Skeletal muscle satellite cell (primary cell): ENCODE data around the gene SCN2B.
A peak's percentile ranks its signal among the peaks of the same experiment; 100 is the strongest.
"Not testable (repeated sequence)": the region's sequence is repeated elsewhere in the genome, so short reads cannot be mapped to it uniquely, and the experiment has no call there.

ENCODE experiments used
- H3K27me3 ChIP-seq: 2 replicates; pipeline ENCODE4 v1.7.0; 2013; ENCODE audit warnings: low read length; ENCODE audit not compliant: control insufficient read depth, insufficient read depth
- H3K36me3 ChIP-seq: 2 replicates; pipeline ENCODE4 v1.7.0; 2013; ENCODE audit warnings: mild to moderate bottlenecking, control low read depth, low read length; ENCODE audit not compliant: insufficient read depth
- H3K4me1 ChIP-seq: 2 replicates; pipeline ENCODE4 v1.7.0; 2013; ENCODE audit warnings: low read length; ENCODE audit not compliant: control insufficient read depth, insufficient read depth
- H3K4me2 ChIP-seq: 2 replicates; pipeline ENCODE4 v1.7.0; 2013; ENCODE audit warnings: mild to moderate bottlenecking, low read length
- H3K4me3 ChIP-seq: 2 replicates; pipeline ENCODE4 v1.7.0; 2013; ENCODE audit warnings: low read length
- H3K9ac ChIP-seq: 2 replicates; pipeline ENCODE4 v1.7.0; 2013; ENCODE audit warnings: mild to moderate bottlenecking, low read depth, low read length, moderate library complexity
- H3K9me3 ChIP-seq: replicated peaks from 2 replicates; pipeline ENCODE4 v1.7.0; 2013; ENCODE audit warnings: mild to moderate bottlenecking, control low read depth, low read length

Gene SCN2B

DNA sequence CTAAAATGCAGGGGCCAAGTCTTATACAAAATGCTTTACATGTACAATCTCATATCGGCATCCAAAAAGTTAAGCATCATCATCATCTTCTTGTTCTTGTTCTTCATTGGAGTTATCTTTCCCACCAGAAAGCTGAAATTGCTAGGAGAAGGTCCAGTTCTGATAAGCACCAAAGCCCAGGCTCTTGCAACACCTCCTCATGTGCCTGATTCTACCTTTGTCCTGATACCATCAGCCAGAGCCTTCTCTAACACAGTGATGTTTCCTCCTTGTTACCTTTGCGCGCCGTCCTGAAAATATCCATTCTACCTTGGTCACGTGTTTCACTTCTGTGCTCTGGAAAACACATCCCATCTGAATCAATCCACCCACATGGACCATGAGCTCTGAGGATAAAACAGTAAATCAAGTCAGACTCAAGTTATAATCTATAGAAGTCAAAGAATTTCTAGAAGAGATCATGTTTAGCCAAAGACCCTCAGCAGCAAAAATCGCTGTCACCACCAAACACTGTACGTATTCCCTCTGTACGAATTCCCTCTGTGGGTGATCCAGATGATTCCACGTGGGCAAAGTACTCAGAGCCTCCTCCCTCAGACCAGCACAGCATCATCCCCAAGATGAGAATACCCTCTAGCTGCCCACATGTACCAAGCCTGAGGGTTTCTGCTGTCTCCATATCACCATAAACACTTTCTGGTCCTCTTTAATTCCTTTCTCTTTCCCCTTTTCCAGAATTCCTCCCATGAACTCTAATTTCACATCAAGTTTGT is 29.4 kb upstream of the SCN2B start:
- Histone ChIP-seq H3K4me2 (no peak overlapping the region), H3K27me3 (peaks cover 59% of the 10 kb centered on the region), H3K4me1 (no peaks in the 10 kb centered on the region), H3K4me3 (no peak overlapping the region), H3K9me3 (no peaks in the 10 kb centered on the region), H3K36me3 (no peaks in the 10 kb centered on the region), H3K9ac (no peak overlapping the region)

- Histone ChIP-seq H3K9me3 (no peaks in the 10 kb centered on the region), H3K9ac (no peak overlapping the region), H3K4me1 (no peaks in the 10 kb centered on the region), H3K36me3 (no peaks in the 10 kb centered on the region), H3K4me3 (no peak overlapping the region), H3K27me3 (peaks cover 45% of the 10 kb centered on the region), H3K4me2 (no peak overlapping the region)
Observed at GRCh38 chr11:118202599-118203422, 26.4 kb upstream of the SCN2B start.

DNA sequence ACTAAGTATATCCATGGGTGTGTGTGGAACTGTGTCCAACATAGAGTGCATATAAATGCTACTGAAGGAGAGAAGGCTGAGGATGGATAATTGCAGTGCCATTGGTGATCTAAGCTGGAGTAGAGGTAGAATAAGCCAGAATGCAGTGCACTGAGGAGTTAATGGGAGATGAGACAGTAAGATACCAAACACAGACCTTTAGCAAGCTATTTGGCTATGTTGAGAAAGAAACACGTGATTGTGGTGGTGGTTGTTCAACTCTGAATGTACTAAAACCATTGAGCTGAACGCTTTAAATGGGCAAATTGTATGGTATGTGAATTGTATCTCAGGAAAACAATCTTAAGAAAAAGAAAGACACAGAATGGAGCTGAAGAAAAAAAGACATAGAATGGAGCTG is 25.5 kb upstream of the SCN2B start:
- H3K4me1 ChIP-seq = no peaks in the 10 kb centered on the region

DNA sequence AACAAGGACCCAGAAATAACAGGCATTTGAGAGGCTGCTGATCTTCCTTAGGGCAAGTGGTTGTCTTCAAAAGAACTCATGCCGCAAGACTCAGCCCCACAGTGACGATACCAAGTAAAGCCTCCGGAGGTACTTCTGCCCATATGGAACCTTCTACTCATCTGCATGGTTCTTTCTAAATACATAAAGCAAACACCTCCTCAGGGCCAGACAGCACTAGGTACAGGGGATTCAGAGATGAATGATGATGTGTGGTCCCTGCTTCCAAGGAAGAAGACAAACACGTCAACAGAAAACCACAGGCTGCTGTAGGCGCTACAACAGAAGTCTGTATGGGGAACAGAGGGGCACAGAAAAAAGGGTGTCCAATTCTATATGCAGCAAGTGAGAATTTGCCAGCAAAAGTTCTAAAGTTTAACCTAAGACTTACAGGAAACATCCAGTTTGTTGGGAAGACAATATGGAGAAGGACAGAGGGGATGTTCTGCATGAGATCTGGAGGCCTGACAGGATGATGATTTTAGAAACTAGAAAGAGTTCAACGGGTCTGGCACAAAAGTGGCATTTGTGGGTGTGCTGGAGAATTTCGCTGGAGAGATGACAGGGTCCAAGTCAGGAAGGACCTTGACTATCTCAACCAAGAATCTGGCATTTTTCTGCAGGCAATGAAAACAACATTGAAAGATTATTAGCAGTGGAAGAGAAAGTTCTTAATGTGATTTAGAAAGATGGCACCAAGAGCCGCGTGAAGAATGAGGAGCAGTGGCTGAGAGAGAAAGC is 24.7 kb upstream of the SCN2B start:
- H3K9me3 ChIP-seq = no peaks in the 10 kb centered on the region
- no peaks in the 10 kb centered on the region for H3K4me1 ChIP-seq
- H3K4me2 ChIP-seq = no peak overlapping the region
- H3K27me3 ChIP-seq = peaks cover 38% of the 10 kb centered on the region
- H3K4me3 ChIP-seq = no peak overlapping the region
- H3K36me3 ChIP-seq = no peaks in the 10 kb centered on the region
- no peak overlapping the region for H3K9ac ChIP-seq

More for the DNA sequence above, 25.5 kb upstream of the SCN2B start:
- Histone ChIP-seq H3K27me3 (peaks cover 43% of the 10 kb centered on the region), H3K36me3 (no peaks in the 10 kb centered on the region), H3K9me3 (no peaks in the 10 kb centered on the region), H3K4me2 (no peak overlapping the region), H3K9ac (no peak overlapping the region), H3K4me3 (no peak overlapping the region)

DNA sequence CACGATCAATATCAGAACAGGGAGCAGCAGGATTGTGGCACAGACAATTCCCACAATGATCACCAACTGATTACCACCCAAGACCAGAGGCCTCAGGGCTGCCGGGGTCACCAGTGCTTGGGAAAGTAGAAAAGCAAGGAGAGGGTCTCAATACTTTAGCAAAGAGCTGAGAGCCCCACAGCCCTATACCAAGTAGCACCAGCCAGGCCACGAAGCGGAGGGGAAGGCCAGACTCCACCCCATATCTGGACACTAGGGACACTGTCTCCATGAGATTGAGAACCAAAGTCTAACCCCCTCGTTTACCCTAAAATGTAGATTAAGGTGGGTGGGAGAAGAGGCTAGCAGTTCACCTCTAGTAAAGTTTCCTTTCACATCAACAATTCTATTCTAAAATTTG is 24.1 kb upstream of the SCN2B start:
- no peaks in the 10 kb centered on the region for H3K9me3 ChIP-seq
- H3K27me3 ChIP-seq = peaks cover 38% of the 10 kb centered on the region
- H3K9ac ChIP-seq = no peak overlapping the region
- no peaks in the 10 kb centered on the region for H3K36me3 ChIP-seq
- no peaks in the 10 kb centered on the region for H3K4me1 ChIP-seq
- no peak overlapping the region for H3K4me2 ChIP-seq
- no peak overlapping the region for H3K4me3 ChIP-seq

DNA sequence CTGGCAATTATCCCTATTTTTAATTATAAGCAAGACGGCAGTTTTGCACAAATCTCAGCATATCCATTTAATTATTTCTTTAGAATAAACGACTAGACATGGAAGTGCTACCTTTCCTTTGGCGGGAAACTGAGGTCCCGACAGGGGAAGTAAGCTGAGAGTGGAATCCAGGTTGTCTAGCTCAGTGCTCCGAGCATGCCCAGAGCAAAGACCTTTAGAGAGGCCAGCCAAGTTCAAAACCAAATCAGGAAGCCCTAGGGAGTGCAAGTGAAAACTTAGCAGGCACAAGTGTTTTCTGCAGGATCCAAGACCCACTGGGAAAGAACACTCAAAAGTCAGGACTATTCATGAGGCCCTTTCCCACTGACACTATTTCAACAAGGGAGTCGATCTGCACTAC is 22.7 kb upstream of the SCN2B start:
- Histone ChIP-seq H3K36me3 (no peaks in the 10 kb centered on the region), H3K9me3 (no peaks in the 10 kb centered on the region), H3K9ac (no peak overlapping the region), H3K27me3 (peaks cover 45% of the 10 kb centered on the region), H3K4me3 (no peak overlapping the region), H3K4me2 (no peak overlapping the region), H3K4me1 (no peaks in the 10 kb centered on the region)

- Histone ChIP-seq H3K9me3 (no peaks in the 10 kb centered on the region), H3K27me3 (peaks cover 38% of the 10 kb centered on the region), H3K9ac (no peak overlapping the region), H3K4me2 (peak overlapping the region; percentile 69), H3K4me1 (no peaks in the 10 kb centered on the region), H3K4me3 (no peak overlapping the region), H3K36me3 (no peaks in the 10 kb centered on the region)
Observed at GRCh38 chr11:118198370-118198769, 21.9 kb upstream of the SCN2B start.

- no peak overlapping the region for H3K4me3 ChIP-seq
- no peaks in the 10 kb centered on the region for H3K4me1 ChIP-seq
- H3K9ac ChIP-seq = no peak overlapping the region
- peaks cover 16% of the 10 kb centered on the region for H3K27me3 ChIP-seq
- no peaks in the 10 kb centered on the region for H3K36me3 ChIP-seq
- H3K9me3 ChIP-seq = no peaks in the 10 kb centered on the region
- no peak overlapping the region for H3K4me2 ChIP-seq
Observed at GRCh38 chr11:118194835-118195627, 18.6 kb upstream of the SCN2B start.

DNA sequence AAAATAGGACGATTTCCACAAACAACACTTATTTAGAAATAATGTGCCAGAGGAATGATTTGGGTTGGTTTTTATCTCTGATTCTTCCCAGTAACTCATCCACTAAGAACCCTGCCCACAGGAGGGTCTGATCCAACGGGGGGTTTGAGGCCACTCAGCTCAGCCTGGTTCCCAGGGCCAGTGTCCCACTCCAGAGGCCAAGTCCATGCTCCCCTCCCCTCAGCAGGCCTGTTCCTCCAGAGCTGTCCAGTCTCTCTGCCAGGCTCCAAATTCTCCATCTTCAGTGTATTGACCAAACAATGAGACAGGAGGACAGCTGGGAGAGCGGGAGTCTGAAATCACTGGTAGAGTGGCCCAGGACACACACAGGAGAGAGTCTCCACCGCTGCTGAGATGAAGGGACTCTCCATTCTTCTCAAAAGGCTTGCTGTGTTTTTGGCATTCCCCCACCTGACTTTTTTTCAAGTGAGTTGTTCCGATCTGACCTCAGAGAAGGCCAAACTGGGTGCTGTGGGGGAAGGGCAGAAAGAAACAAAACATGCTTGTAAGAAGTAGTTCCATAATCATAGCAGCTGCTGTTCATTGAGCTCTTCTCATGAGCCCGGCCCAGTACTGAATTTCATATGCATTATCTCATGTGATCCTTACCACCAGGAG is 17.6 kb upstream of the SCN2B start:
- Histone ChIP-seq H3K36me3 (no peaks in the 10 kb centered on the region), H3K27me3 (peaks cover 16% of the 10 kb centered on the region), H3K9ac (no peak overlapping the region), H3K9me3 (no peaks in the 10 kb centered on the region), H3K4me2 (no peak overlapping the region), H3K4me3 (no peak overlapping the region), H3K4me1 (no peaks in the 10 kb centered on the region)

DNA sequence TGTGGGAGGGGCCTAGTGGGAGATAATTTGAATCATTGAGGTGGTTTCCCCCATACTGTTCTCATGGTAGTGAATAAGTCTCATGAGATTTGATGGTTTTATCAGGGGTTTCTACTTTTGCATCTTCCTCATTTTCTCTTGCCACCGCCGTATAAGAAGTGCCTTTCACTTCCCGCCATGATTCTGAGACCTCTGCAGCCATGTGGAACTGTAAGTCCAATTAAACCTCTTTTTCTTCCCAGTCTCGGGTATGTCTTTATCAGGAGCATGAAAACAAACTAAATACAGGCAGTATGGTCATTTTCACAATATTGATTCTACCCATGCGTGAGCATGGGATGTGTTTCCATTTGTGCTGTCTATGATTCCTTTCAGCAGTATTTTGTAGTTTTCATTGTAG is 16.4 kb upstream of the SCN2B start:
- peaks cover 16% of the 10 kb centered on the region for H3K27me3 ChIP-seq
- not testable (repeated sequence) for H3K9me3 ChIP-seq, H3K4me2 ChIP-seq, H3K4me1 ChIP-seq, H3K36me3 ChIP-seq, H3K4me3 ChIP-seq, H3K9ac ChIP-seq
